ENCODE results near the gene ADD1.

GRCh38 chr4:2900741-2901140 is 57.1 kb downstream of the ADD1 start:
- no peak for TF ChIP-seq POLR2A (IDR thresholded peaks at IDR 0.05)
- no peak for TF ChIP-seq CTCF (IDR thresholded peaks at IDR 0.05)
